Measurements from ENCODE around the gene SMARCA2.

DNA sequence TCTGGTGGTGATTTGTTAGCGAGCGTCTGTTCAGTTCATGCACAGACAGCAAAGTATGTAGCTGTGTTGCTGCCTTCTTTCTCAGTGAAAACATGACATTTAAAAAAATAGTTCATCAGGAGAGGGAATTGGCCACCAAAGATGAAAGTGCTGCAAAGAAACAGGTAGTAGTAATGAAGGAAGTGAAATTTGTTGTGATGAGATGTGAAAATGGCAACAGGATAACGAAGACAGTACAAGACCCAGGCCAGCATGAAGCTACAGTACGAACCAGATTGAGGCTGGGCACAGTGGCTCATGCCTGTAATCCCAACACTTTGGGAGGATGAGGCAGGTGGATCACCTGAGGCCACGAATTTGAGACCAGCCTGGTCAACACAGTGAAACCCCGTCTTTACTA is 136.0 kb downstream of the SMARCA2 start:
- TF ChIP-seq POLR2AphosphoS5 (IDR thresholded peaks at IDR 0.05; ENCODE audit: borderline replicate concordance, low read depth, low read length) (no peak), EZH2 (IDR thresholded peaks at IDR 0.05) (no peak)
